Activated CD4-positive, alpha-beta T cell treated with anti-CD3 and anti-CD28 coated beads for 36 hours (primary cell): ENCODE measurements around the gene TSKU. TPM values are rescaled to one million over a fixed set of nuclear protein-coding genes. Genes with fewer than 3 reads are reported as not detected.

Source experiments
- ATAC-seq: fragments of 200-7000 bp; cut with Tn5 transposase; one replicate; pipeline ENCODE4 v1.10.0; 2021; ENCODE audit warnings: mild to moderate bottlenecking, moderate library complexity
- CTCF ChIA-PET: fragments of 350-600 bp; sonication (Branson Sonifier 250); formaldehyde crosslinking; loops from one replicate; lab custom pipeline; 2021; ENCODE audit warnings: antibody characterized with exemption; lab: Charles Lee
- POLR2A ChIA-PET: fragments of 350-600 bp; sonication (Branson Sonifier 250); formaldehyde crosslinking; loops from one replicate; lab custom pipeline; 2021; ENCODE audit warnings: antibody characterized with exemption, inconsistent platforms; lab: Charles Lee
- DNase-seq: peaks from one replicate; pipeline ENCODE4 v3.0.0-alpha.2; 2020
- H3K27ac Mint-ChIP-seq: one replicate; pipeline ENCODE4 v1.8.0; 2021; ENCODE audit warnings: mixed read lengths
- H3K27me3 Mint-ChIP-seq: one replicate; pipeline ENCODE4 v1.8.0; 2021; ENCODE audit warnings: mixed read lengths
- H3K36me3 Mint-ChIP-seq: one replicate; pipeline ENCODE4 v1.8.0; 2021; ENCODE audit warnings: low read depth, mixed read lengths
- H3K4me1 Mint-ChIP-seq: one replicate; pipeline ENCODE4 v1.8.0; 2021; ENCODE audit warnings: mixed read lengths
- H3K4me3 Mint-ChIP-seq: one replicate; pipeline ENCODE4 v1.8.0; 2021; ENCODE audit warnings: mild to moderate bottlenecking, moderate library complexity, mixed read lengths
- H3K9me3 Mint-ChIP-seq: one replicate; pipeline ENCODE4 v1.8.0; 2021; ENCODE audit warnings: low read depth, mixed read lengths
- intact Hi-C, 2 experiments: fragments of 100-400 bp; cut with DNase I in 1 of 2; cut with micrococcal nuclease in 1 of 2; formaldehyde crosslinking; loops; one replicate each; pipeline versions ENCODE4 v1.14.2 to v1.15.1; 2022 to 2024; cut with DNase I, micrococcal nuclease
- total RNA-seq, 2 experiments: library from RNA; stranded (reverse); gene quantifications; one replicate each; pipeline ENCODE4 v1.2.3, GENCODE V29; 2021

TSKU gene
- total RNA-seq, 2 experiments from 2014 or later, result 8.0 to 8.3 TPM

DNA sequence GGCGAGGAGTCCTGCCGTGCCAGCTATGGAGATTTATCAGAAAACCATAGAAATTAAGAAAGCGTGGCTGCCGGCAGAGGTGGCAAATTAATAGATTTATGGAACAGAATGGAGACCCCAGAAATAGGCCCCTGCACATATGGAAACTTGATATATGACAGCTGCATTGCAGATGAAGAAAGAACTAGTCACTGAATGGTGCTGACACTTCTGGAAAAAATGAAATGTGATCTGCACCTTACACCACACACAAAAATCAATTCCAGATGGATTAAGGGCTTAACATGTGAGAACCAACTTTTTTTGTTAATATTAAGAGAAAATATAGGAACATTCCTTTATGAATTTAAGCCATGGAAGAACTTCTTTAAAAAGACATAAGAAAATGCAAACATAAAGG lies 40.3 kb upstream of the TSKU start:
- CTCF ChIA-PET, result interaction anchor here (0.6 to 1.4 kb wide), 6 partner anchors 12 to 176 kb away, joined by 3 to 4 read pairs (median 4); no protein-coding TSS in a partner anchor
- no peak overlapping the region for H3K27ac Mint-ChIP-seq
- H3K36me3 Mint-ChIP-seq, result no peaks in the 10 kb centered on the region
- peaks cover 6% of the 10 kb centered on the region for H3K27me3 Mint-ChIP-seq
- H3K4me1 Mint-ChIP-seq, result no peaks in the 10 kb centered on the region
- H3K9me3 Mint-ChIP-seq, result no peaks in the 10 kb centered on the region
- ATAC-seq, result no peak
- no peak for DNase-seq
- H3K4me3 Mint-ChIP-seq, result no peak overlapping the region
- POLR2A ChIA-PET, result no interaction called here
- intact Hi-C loops, result no loop called here

- H3K36me3 Mint-ChIP-seq, result no peaks in the 10 kb centered on the region
- H3K27me3 Mint-ChIP-seq, result peaks cover 6% of the 10 kb centered on the region
- no peaks in the 10 kb centered on the region for H3K9me3 Mint-ChIP-seq
- no peaks in the 10 kb centered on the region for H3K4me1 Mint-ChIP-seq
- ATAC-seq (no peak), DNase-seq (no peak)
- ChIA-PET CTCF (interaction anchor here (0.9 to 2.1 kb wide), 2 partner anchors 10 to 23 kb away, joined by 3 to 7 read pairs; no protein-coding TSS in a partner anchor), POLR2A (no interaction called here)
- no peak overlapping the region for H3K27ac Mint-ChIP-seq
- H3K4me3 Mint-ChIP-seq, result no peak overlapping the region
- intact Hi-C loops, result no loop called here
These were observed 38.7 kb upstream of the TSKU start for GRCh38 chr11:76744186-76745043.

DNA sequence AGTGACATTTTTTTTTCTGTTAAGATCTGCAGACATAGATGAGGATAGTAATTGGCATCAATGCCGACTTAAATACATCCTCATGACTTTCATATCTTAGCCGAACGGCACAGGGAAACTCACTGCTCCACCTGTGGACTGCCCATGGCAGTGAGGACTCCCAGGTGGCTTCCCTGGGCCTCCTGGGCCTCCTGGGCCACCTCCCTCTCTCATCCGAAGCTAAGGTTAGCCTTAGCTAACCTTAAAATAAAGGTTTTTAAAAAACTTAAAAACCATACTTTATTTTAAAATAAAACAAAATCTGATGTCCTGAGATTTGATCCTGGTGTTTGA lies 38.1 kb upstream of the TSKU start:
- no peaks in the 10 kb centered on the region for H3K4me1 Mint-ChIP-seq
- ChIA-PET POLR2A (no interaction called here), CTCF (interaction anchor here (0.9 to 2.1 kb wide), 2 partner anchors 10 to 23 kb away, joined by 3 to 7 read pairs; no protein-coding TSS in a partner anchor)
- H3K9me3 Mint-ChIP-seq, result no peaks in the 10 kb centered on the region
- H3K27ac Mint-ChIP-seq, result no peak overlapping the region
- peaks cover 6% of the 10 kb centered on the region for H3K27me3 Mint-ChIP-seq
- H3K4me3 Mint-ChIP-seq, result no peak overlapping the region
- no peaks in the 10 kb centered on the region for H3K36me3 Mint-ChIP-seq
- ATAC-seq, result no peak
- DNase-seq, result no peak
- intact Hi-C loops, result no loop called here

GRCh38 chr11:76745561-76746207 lies 37.5 kb upstream of the TSKU start:
- intact Hi-C loops, result no loop called here
- ChIA-PET CTCF (interaction anchor here (0.9 to 2.1 kb wide), 2 partner anchors 11 to 24 kb away, joined by 3 to 7 read pairs; no protein-coding TSS in a partner anchor), POLR2A (interaction anchor here (0.6 kb wide), 1 partner anchor 1186 kb away, joined by 3 read pairs; no protein-coding TSS in a partner anchor)
- no peak for DNase-seq
- Mint-ChIP-seq H3K4me3 (no peak overlapping the region), H3K9me3 (no peaks in the 10 kb centered on the region), H3K27me3 (peaks cover 6% of the 10 kb centered on the region), H3K4me1 (no peaks in the 10 kb centered on the region), H3K36me3 (no peaks in the 10 kb centered on the region), H3K27ac (no peak overlapping the region)
- no peak for ATAC-seq

DNA sequence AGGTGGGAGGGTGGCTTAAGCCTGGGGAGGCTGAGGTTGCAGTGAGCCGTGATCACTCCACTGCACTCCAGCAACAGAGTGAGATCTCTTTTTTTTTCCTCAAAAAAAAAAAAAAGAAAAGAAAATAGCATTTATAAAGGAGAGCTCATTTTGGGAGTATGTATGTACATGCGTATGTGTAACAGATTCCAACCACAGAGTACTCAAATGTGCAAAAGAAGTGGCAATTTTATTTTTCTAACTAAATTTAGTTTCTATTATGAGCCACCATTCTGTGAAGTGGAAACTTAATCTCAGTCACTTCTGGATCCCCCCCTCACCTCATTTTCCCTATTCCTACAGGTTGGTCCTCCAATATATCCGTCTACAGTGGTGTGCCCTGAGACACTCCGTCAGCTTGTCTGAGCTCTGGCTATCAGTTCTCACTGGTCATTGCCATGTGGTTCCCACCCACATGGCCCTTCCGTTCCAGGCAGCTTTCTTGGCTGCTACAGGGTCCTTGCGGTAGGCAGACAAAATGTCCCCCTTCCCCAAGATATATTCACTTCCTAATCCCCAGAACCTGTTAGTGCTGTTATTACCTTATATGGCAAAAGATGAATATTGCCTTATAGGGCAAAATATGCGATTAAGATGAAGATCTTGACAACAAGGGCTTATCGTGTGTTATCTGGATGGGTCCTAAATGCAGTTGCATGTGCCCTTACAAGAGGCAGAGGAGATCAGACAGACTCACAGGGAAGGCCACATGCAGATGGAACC lies 35.8 kb upstream of the TSKU start:
- Mint-ChIP-seq H3K27me3 (peaks cover 6% of the 10 kb centered on the region), H3K4me1 (no peaks in the 10 kb centered on the region), H3K27ac (no peak overlapping the region), H3K9me3 (no peaks in the 10 kb centered on the region), H3K4me3 (no peak overlapping the region), H3K36me3 (no peaks in the 10 kb centered on the region)
- CTCF ChIA-PET, result interaction anchor here (0.5 to 1.0 kb wide), 2 partner anchors 21 to 241 kb away, joined by 3 read pairs; no protein-coding TSS in a partner anchor
- POLR2A ChIA-PET, result interaction anchor here (0.7 kb wide), 1 partner anchor 13 kb away, joined by 14 read pairs; no protein-coding TSS in a partner anchor
- ATAC-seq, result peak; percentile 60
- DNase-seq, result no peak
- intact Hi-C loops, result no loop called here

- Mint-ChIP-seq H3K27me3 (peaks cover 7% of the 10 kb centered on the region), H3K27ac (no peak overlapping the region), H3K36me3 (no peaks in the 10 kb centered on the region), H3K9me3 (no peaks in the 10 kb centered on the region), H3K4me1 (no peaks in the 10 kb centered on the region), H3K4me3 (no peak overlapping the region)
- intact Hi-C loops, result no loop called here
- POLR2A ChIA-PET, result interaction anchor here (0.6 kb wide), 1 partner anchor 18 kb away, joined by 3 read pairs; no protein-coding TSS in a partner anchor
- ATAC-seq, result no peak
- no peak for DNase-seq
- CTCF ChIA-PET, result interaction anchor here (0.5 to 1.5 kb wide), 7 partner anchors 12 to 378 kb away, joined by 3 to 5 read pairs (median 3); no protein-coding TSS in a partner anchor
These were observed 35.0 kb upstream of the TSKU start for GRCh38 chr11:76747915-76748860.

DNA sequence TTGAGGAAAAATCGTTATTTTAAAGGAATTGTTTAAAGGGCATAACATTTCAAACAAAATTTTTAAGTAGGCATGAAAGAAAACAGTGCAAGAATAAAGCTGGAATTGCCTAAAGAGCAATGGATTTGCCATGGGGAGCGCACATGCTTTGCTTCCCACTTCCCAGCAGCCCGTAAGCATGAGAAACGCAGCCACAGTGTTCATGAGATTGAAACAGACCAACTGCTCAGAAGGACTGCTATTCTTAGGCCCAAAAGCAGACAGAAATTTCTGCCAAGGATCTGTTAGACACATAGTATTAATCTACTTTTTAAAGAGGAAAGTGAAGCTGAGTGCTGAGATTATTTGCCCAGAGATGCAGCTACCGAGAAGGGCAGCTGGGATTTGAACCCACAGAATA lies 34.2 kb upstream of the TSKU start:
- POLR2A ChIA-PET, result interaction anchor here (0.6 kb wide), 2 partner anchors 13 to 19 kb away, joined by 3 read pairs; no protein-coding TSS in a partner anchor

DNA sequence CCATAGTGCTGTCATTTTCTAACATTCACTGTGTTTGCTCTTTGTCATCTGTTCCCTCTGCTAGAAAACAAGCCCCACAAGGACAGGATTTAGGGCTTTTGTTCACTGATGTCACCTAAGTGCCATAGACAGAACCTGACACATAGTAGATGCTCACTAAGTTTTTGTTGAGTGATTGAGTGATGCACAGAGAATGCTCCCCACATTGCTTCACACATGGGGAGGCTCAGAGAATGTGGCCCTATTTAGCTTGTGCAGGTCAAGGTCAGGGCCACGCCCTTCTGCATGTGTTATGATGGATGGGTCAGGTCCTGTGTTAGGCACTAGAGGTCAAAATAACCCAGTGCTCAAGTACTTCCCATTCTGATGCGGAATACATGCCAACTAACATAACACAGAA lies 33.1 kb upstream of the TSKU start:
- no peaks in the 10 kb centered on the region for H3K36me3 Mint-ChIP-seq
- intact Hi-C loops, result no loop called here

More for the DNA sequence above, 34.2 kb upstream of the TSKU start:
- peaks cover 5% of the 10 kb centered on the region for H3K27me3 Mint-ChIP-seq
- CTCF ChIA-PET, result interaction anchor here (0.7 to 1.5 kb wide), 5 partner anchors 13 to 867 kb away, joined by 3 to 5 read pairs (median 3); no protein-coding TSS in a partner anchor
- no peaks in the 10 kb centered on the region for H3K36me3 Mint-ChIP-seq
- ATAC-seq (no peak), DNase-seq (no peak)
- H3K4me1 Mint-ChIP-seq, result no peaks in the 10 kb centered on the region
- H3K27ac Mint-ChIP-seq, result no peak overlapping the region
- H3K9me3 Mint-ChIP-seq, result no peaks in the 10 kb centered on the region
- H3K4me3 Mint-ChIP-seq, result no peak overlapping the region
- intact Hi-C loops, result no loop called here

DNA sequence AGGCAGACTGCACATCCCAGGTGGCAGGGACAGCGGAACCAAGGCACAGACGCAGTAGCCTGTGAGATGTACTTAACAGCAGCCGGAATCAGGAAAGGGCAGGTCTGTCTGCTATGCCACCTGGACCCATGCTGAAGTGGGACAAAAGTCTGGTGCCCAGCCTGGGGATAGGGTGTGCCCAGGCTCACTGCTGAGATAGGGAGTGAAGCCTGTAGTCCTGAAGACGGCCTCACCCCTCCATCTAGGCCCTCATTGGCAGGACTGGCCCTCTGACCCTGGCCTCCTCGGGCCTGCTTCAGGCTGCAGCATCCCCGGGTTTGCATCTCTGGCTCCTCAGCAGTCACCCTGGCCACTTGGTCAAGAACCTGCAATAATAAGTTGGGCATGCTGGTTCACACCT lies 32.4 kb upstream of the TSKU start:
- ATAC-seq, result no peak
- Mint-ChIP-seq H3K4me3 (no peak overlapping the region), H3K9me3 (no peaks in the 10 kb centered on the region), H3K36me3 (no peaks in the 10 kb centered on the region), H3K4me1 (no peaks in the 10 kb centered on the region), H3K27ac (no peak overlapping the region), H3K27me3 (peaks cover 3% of the 10 kb centered on the region)
- intact Hi-C loops, result no loop called here
- DNase-seq, result no peak
- CTCF ChIA-PET, result no interaction called here
- POLR2A ChIA-PET, result no interaction called here

More for the DNA sequence above, 33.1 kb upstream of the TSKU start:
- Mint-ChIP-seq H3K27ac (no peak overlapping the region), H3K9me3 (no peaks in the 10 kb centered on the region), H3K4me1 (no peaks in the 10 kb centered on the region), H3K4me3 (no peak overlapping the region), H3K27me3 (peaks cover 5% of the 10 kb centered on the region)
- no peak for DNase-seq
- POLR2A ChIA-PET, result no interaction called here
- CTCF ChIA-PET, result interaction anchor here (1.5 kb wide), 1 partner anchor 169 kb away, joined by 4 read pairs; no protein-coding TSS in a partner anchor
- no peak for ATAC-seq
